Activated CD8-positive, alpha-beta T cell treated with anti-CD3 and anti-CD28 coated beads for 36 hours (primary cell): ENCODE data around the gene DCST2. TPM values are rescaled to one million over a fixed set of nuclear protein-coding genes. Genes with fewer than 3 reads are reported as not detected.
"Not testable (repeated sequence)": the region's sequence is repeated elsewhere in the genome, so short reads cannot be mapped to it uniquely, and the experiment has no call there.

Experiments
- ATAC-seq: fragments of 200-7000 bp; cut with Tn5 transposase; one replicate; pipeline ENCODE4 v1.10.0; 2021; ENCODE audit warnings: mild to moderate bottlenecking, moderate library complexity
- CTCF ChIA-PET: fragments of 350-600 bp; sonication (Branson Sonifier 250); formaldehyde crosslinking; loops from one replicate; lab custom pipeline; 2021; ENCODE audit warnings: antibody characterized with exemption; lab: Charles Lee
- POLR2A ChIA-PET: fragments of 350-600 bp; sonication (Branson Sonifier 250); formaldehyde crosslinking; loops from one replicate; lab custom pipeline; 2021; ENCODE audit warnings: antibody characterized with exemption; lab: Charles Lee
- DNase-seq: peaks from one replicate; pipeline ENCODE4 v3.0.0-alpha.2; 2020
- H3K27ac Mint-ChIP-seq: one replicate; pipeline ENCODE4 v1.8.0; 2021; ENCODE audit warnings: mild to moderate bottlenecking, mixed read lengths
- H3K27me3 Mint-ChIP-seq: one replicate; pipeline ENCODE4 v1.8.0; 2021; ENCODE audit warnings: mixed read lengths
- H3K36me3 Mint-ChIP-seq: one replicate; pipeline ENCODE4 v1.8.0; 2021; ENCODE audit warnings: low read depth, mixed read lengths
- H3K4me1 Mint-ChIP-seq: one replicate; pipeline ENCODE4 v1.8.0; 2021; ENCODE audit warnings: low read depth, mixed read lengths
- H3K4me3 Mint-ChIP-seq: one replicate; pipeline ENCODE4 v1.8.0; 2021; ENCODE audit warnings: mild to moderate bottlenecking, moderate library complexity, mixed read lengths
- H3K9me3 Mint-ChIP-seq: one replicate; pipeline ENCODE4 v1.8.0; 2021; ENCODE audit warnings: mixed read lengths
- CTCF ChIP-seq: fragments of 200-600 bp; IDR thresholded peaks from one replicate; pipeline ENCODE4 v1.8.0; 2022; ENCODE audit warnings: antibody characterized with exemption, mild to moderate bottlenecking
- intact Hi-C: fragments of 100-400 bp; cut with micrococcal nuclease; formaldehyde crosslinking; loops from one replicate; pipeline ENCODE4 v1.10.0; 2022
- total RNA-seq, 2 experiments: library from RNA; stranded (reverse); gene quantifications; one replicate each; pipeline ENCODE4 v1.2.3, GENCODE V29; 2021

The DCST2 gene
- total RNA-seq, 2 experiments from 2014 or later: 0.20 to 0.36 TPM

- POLR2A ChIA-PET: interaction anchor here (0.6 to 4.8 kb wide), 15 partner anchors 10 to 146 kb away, joined by 3 to 85 read pairs (median 5); partner anchors contain the start of genes CKS1B, LENEP, PBXIP1 and PMVK
- ATAC-seq (peak; percentile 99), DNase-seq (peak; percentile 98)
- Mint-ChIP-seq H3K4me1 (peaks cover 12% of the 10 kb centered on the region), H3K27ac (no peak within 1 kb of the TSS), H3K9me3 (no peaks in the 10 kb centered on the region), H3K4me3 (no peak within 1 kb of the TSS), H3K36me3 (peaks cover 30% of the 10 kb centered on the region), H3K27me3 (no peaks in the 10 kb centered on the region)
- intact Hi-C loops: no loop called here
- no peak for TF ChIP-seq CTCF
- CTCF ChIA-PET: interaction anchor here (0.6 to 13.2 kb wide), 18 partner anchors 9 to 423 kb away, joined by 3 to 108 read pairs (median 4); partner anchors contain the start of genes ADAM15, LENEP and PYGO2
Observed at GRCh38 chr1:154982897-154983648, 50.5 kb downstream of the DCST2 start, which contains the start of gene FLAD1. TSS of gene FLAD1 (plus strand) at chr1:154983344. CDS start at chr1:154983695, 351 bp downstream.

GRCh38 chr1:154982341-154982740 lies 51.2 kb downstream of the DCST2 start:
- no peak overlapping the region for H3K27ac Mint-ChIP-seq
- H3K36me3 Mint-ChIP-seq: peaks cover 32% of the 10 kb centered on the region
- DNase-seq (no peak), ATAC-seq (no peak)
- no peaks in the 10 kb centered on the region for H3K9me3 Mint-ChIP-seq
- no peak for TF ChIP-seq CTCF
- ChIA-PET POLR2A (interaction anchor here (0.6 to 4.8 kb wide), 13 partner anchors 9 to 95 kb away, joined by 3 to 85 read pairs (median 7); partner anchors contain the start of genes CKS1B, LENEP, PBXIP1 and PMVK), CTCF (interaction anchor here (1.1 to 13.2 kb wide), 13 partner anchors 12 to 423 kb away, joined by 3 to 108 read pairs (median 6); partner anchors contain the start of genes ADAM15, LENEP and PYGO2)
- H3K27me3 Mint-ChIP-seq: no peaks in the 10 kb centered on the region
- peaks cover 13% of the 10 kb centered on the region for H3K4me1 Mint-ChIP-seq
- H3K4me3 Mint-ChIP-seq: no peak overlapping the region
- intact Hi-C loops: no loop called here

GRCh38 chr1:154978360-154978759 lies 55.2 kb downstream of the DCST2 start:
- ATAC-seq (no peak), DNase-seq (no peak)
- TF ChIP-seq CTCF: no peak
- ChIA-PET POLR2A (no interaction called here), CTCF (interaction anchor here (1.4 to 13.2 kb wide), 3 partner anchors 20 to 41 kb away, joined by 3 to 108 read pairs (median 7); no protein-coding TSS in a partner anchor)
- Mint-ChIP-seq H3K4me3 (no peak overlapping the region), H3K36me3 (peaks cover 25% of the 10 kb centered on the region), H3K9me3 (no peaks in the 10 kb centered on the region), H3K27ac (no peak overlapping the region), H3K27me3 (no peaks in the 10 kb centered on the region), H3K4me1 (peaks cover 5% of the 10 kb centered on the region)
- intact Hi-C loops: no loop called here

GRCh38 chr1:154977762-154978161 lies 55.8 kb downstream of the DCST2 start:
- H3K27ac Mint-ChIP-seq, H3K27me3 Mint-ChIP-seq, H3K9me3 Mint-ChIP-seq, ATAC-seq, H3K4me1 Mint-ChIP-seq, DNase-seq, intact Hi-C loops: not testable (repeated sequence)
- peaks cover 25% of the 10 kb centered on the region for H3K36me3 Mint-ChIP-seq
- CTCF ChIA-PET: interaction anchor here (1.7 to 13.2 kb wide), 2 partner anchors 20 to 195 kb away, joined by 3 to 108 read pairs; partner anchors contain the start of gene KRTCAP2
- H3K4me3 Mint-ChIP-seq: peak overlapping the region; percentile 17
- POLR2A ChIA-PET: interaction anchor here (0.7 to 4.6 kb wide), 2 partner anchors 16 to 22 kb away, joined by 3 to 33 read pairs; no protein-coding TSS in a partner anchor

- no peak for TF ChIP-seq CTCF
- intact Hi-C loops: no loop called here
- CTCF ChIA-PET: interaction anchor here (1.0 to 6.5 kb wide), 4 partner anchors 23 to 110 kb away, joined by 3 to 34 read pairs (median 4); partner anchors contain the start of gene PMVK
- ATAC-seq: peak; percentile 9
- no peak overlapping the region for H3K4me3 Mint-ChIP-seq
- H3K4me1 Mint-ChIP-seq: peaks cover 25% of the 10 kb centered on the region
- no peaks in the 10 kb centered on the region for H3K27me3 Mint-ChIP-seq
- POLR2A ChIA-PET: interaction anchor here (0.6 to 6.9 kb wide), 15 partner anchors 8 to 471 kb away, joined by 3 to 55 read pairs (median 7); partner anchors contain the start of genes FLAD1, LENEP and PYGO2
- no peak overlapping the region for H3K27ac Mint-ChIP-seq
- peaks cover 24% of the 10 kb centered on the region for H3K36me3 Mint-ChIP-seq
- peak; percentile 81 for DNase-seq
- H3K9me3 Mint-ChIP-seq: no peaks in the 10 kb centered on the region
Observed at GRCh38 chr1:154975409-154976059, 58.0 kb downstream of the DCST2 start.
